Measurements from ENCODE around the gene PRKCE. TPM values are rescaled to one million over a fixed set of nuclear protein-coding genes. Genes with fewer than 3 reads are reported as not detected.

Gene PRKCE
- total and polyA plus RNA-seq, 2 donors (not counting 3 experiments of a cell fraction or from before 2014, with no cell fraction given), result 27.9 to 33.9 TPM

- Histone ChIP-seq H3K9me1 (replicated peaks; ENCODE audit: control insufficient read depth, extremely low read depth, insufficient read depth, low read length) (no peaks in the 10 kb centered on the region), H4K20me1 (replicated peaks; ENCODE audit: control insufficient read depth, extremely low read depth, insufficient read depth, low read length) (no peaks in the 10 kb centered on the region), H3K4me3 (replicated peaks in 1 of 3; ENCODE audit: insufficient read depth in 1 of 3, low read depth in 1 of 3, low read length in 3 of 3) (no peak overlapping the region), H3K9ac (replicated peaks; ENCODE audit: extremely low read depth, insufficient read depth, low read length) (no peak overlapping the region), H2AFZ (ENCODE audit: low read depth, low read length) (no peak overlapping the region), H3K4me2 (ENCODE audit: insufficient read depth, low read length) (no peak overlapping the region), H3K9me3 (replicated peaks; ENCODE audit: control insufficient read depth, insufficient read depth, low read length) (no peaks in the 10 kb centered on the region), H3K79me2 (ENCODE audit: control insufficient read depth, insufficient read depth, low read length) (no peaks in the 10 kb centered on the region), H3K36me3 (ENCODE audit: control insufficient read depth in 2 of 2, extremely low read depth in 1 of 2, insufficient read depth in 2 of 2, low read length in 2 of 2) (no peaks in the 10 kb centered on the region), H3K27ac (ENCODE audit: insufficient read depth, low read depth, low read length) (no peak overlapping the region), H3K4me1 (ENCODE audit: control insufficient read depth, extremely low read depth, insufficient read depth, low read length) (no peaks in the 10 kb centered on the region), H3K27me3 (ENCODE audit: control insufficient read depth in 2 of 2, insufficient read depth in 2 of 2, low read length in 2 of 2) (peaks cover 0 to 2% of the 10 kb centered on the region in 2 experiments)
- ChIA-PET POLR2A (interaction anchor here (0.6 kb wide), 1 partner anchor 313 kb away, joined by 4 read pairs; no protein-coding TSS in a partner anchor), CTCF (interaction anchor here (0.5 to 1.6 kb wide), 3 partner anchors 9 to 40 kb away, joined by 3 to 4 read pairs (median 4); no protein-coding TSS in a partner anchor)
- peak; percentile 18 for FAIRE-seq
- dilution Hi-C loops (cut with MboI; ENCODE audit: extremely low pct_ligation_motif_present, low sequenced_read_pairs) (no loop called here), intact Hi-C loops (cut with micrococcal nuclease) (no loop called here)
- DNase-seq (ENCODE audit: low read depth, low spot score), result no peak
- TF ChIP-seq FOS (IDR thresholded peaks at IDR 0.05; ENCODE audit: borderline replicate concordance, insufficient read depth, low read length), result no peak
- no peak for TF ChIP-seq CTCF (IDR thresholded peaks at IDR 0.05; ENCODE audit: extremely low read depth in 1 of 2, insufficient read depth in 1 of 2, low read depth in 1 of 2, low read length in 2 of 2)
- no peak for TF ChIP-seq EZH2 (IDR thresholded peaks at IDR 0.05; ENCODE audit: borderline replicate concordance, low read depth, low read length, severe bottlenecking)
- TF ChIP-seq JUN (IDR thresholded peaks at IDR 0.05; ENCODE audit: borderline replicate concordance, insufficient read depth, insufficient read length, low read depth), result no peak
- no peak for TF ChIP-seq MYC (IDR thresholded peaks at IDR 0.05; ENCODE audit: low read depth, low read length)
- no peak for TF ChIP-seq GATA2 (IDR thresholded peaks at IDR 0.05; ENCODE audit: insufficient read depth, insufficient read length, low read depth, low read length)
- TF ChIP-seq MAX (IDR thresholded peaks at IDR 0.05; ENCODE audit: insufficient read depth, insufficient read length), result no peak
- TF ChIP-seq POLR2AphosphoS5 (IDR thresholded peaks at IDR 0.05; ENCODE audit: insufficient read depth, low read depth, low read length), result no peak
- TF ChIP-seq POLR2A (IDR thresholded peaks at IDR 0.05; ENCODE audit: low read depth, low read length), result no peak
- no TSS peak for BruUV-seq (replicated peaks)
These were observed 25.7 kb upstream of the PRKCE start for GRCh38 chr2:45625824-45626223.
